Fibroblast of lung (primary cell): ENCODE measurements around the gene FAR1. TPM values are rescaled to one million over a fixed set of nuclear protein-coding genes. Genes with fewer than 3 reads are reported as not detected.

Source experiments
- DNase-seq, 2 donors: peaks; one replicate each; pipeline versions ENCODE4 v3.0.0 to v3.0.0-alpha.2; 2010; ENCODE audit warnings: low read depth in 2 of 2
- H2AFZ ChIP-seq: 2 replicates; pipeline ENCODE4 v1.5.1; 2012; ENCODE audit warnings: low read length, control low read depth, inconsistent platforms
- H3K27ac ChIP-seq: 2 replicates; pipeline ENCODE4 v1.5.1; 2011; ENCODE audit warnings: low read length, control low read depth; ENCODE audit not compliant: insufficient read depth
- H3K27me3 ChIP-seq: 2 replicates; pipeline ENCODE4 v1.5.1; 2011; ENCODE audit warnings: mild to moderate bottlenecking, low read length; ENCODE audit not compliant: control insufficient read depth, insufficient read depth
- H3K36me3 ChIP-seq: 2 replicates; pipeline ENCODE4 v1.5.1; 2011; ENCODE audit warnings: low read length; ENCODE audit not compliant: control insufficient read depth, insufficient read depth
- H3K4me1 ChIP-seq: 2 replicates; pipeline ENCODE4 v1.5.1; 2011; ENCODE audit warnings: low read length; ENCODE audit not compliant: control insufficient read depth, insufficient read depth; ENCODE audit errors: extremely low read depth
- H3K4me2 ChIP-seq: 2 replicates; pipeline ENCODE4 v1.5.1; 2011; ENCODE audit warnings: low read length, control low read depth; ENCODE audit not compliant: insufficient read depth; ENCODE audit errors: extremely low read depth
- H3K4me3 ChIP-seq, 4 experiments: fragments of 200-600 bp in 1 of 4; sonication (generic) in 1 of 4; replicated peaks in 1 of 4; 2 replicates each; pipeline ENCODE4 v1.5.1; 2011 to 2016; ENCODE audit warnings: low read length in 4 of 4, low read depth in 3 of 4, mild to moderate bottlenecking in 3 of 4, control low read depth in 2 of 4, inconsistent platforms in 1 of 4, mixed read lengths in 1 of 4; ENCODE audit not compliant: insufficient read depth in 1 of 4; ENCODE audit errors: control extremely low read depth in 1 of 4
- H3K79me2 ChIP-seq: 2 replicates; pipeline ENCODE4 v1.5.1; 2012; ENCODE audit warnings: mild to moderate bottlenecking, low read length, inconsistent platforms; ENCODE audit not compliant: control insufficient read depth, insufficient read depth
- H3K9ac ChIP-seq: 2 replicates; pipeline ENCODE4 v1.5.1; 2011; ENCODE audit warnings: mild to moderate bottlenecking, low read length, control low read depth; ENCODE audit not compliant: insufficient read depth
- H3K9me3 ChIP-seq: 2 replicates; pipeline ENCODE4 v1.5.1; 2012; ENCODE audit warnings: low read depth, low read length; ENCODE audit not compliant: control insufficient read depth, insufficient read depth
- H4K20me1 ChIP-seq: 2 replicates; pipeline ENCODE4 v1.5.1; 2011; ENCODE audit warnings: low read length; ENCODE audit not compliant: control insufficient read depth, insufficient read depth; ENCODE audit errors: extremely low read depth
- CTCF ChIP-seq, 2 donors: IDR thresholded peaks in 1 of 2; conservative IDR thresholded peaks in 1 of 2; 1 replicate in 1 of 2; 2 replicates in 1 of 2; pipeline ENCODE4 v1.5.1; 2011 to 2012; ENCODE audit warnings: low read length in 2 of 2, control low read depth in 1 of 2, inconsistent platforms in 1 of 2, low read depth in 1 of 2, mild to moderate bottlenecking in 1 of 2
- EZH2 ChIP-seq: IDR thresholded peaks from 2 replicates; pipeline ENCODE4 v1.5.1; 2012; ENCODE audit warnings: low read length, control low read depth, mild to moderate bottlenecking; ENCODE audit errors: missing control alignments
- polyA plus RNA-seq, 2 donors: library from polyadenylated mRNA; depleted of rRNA in 1 of 2; stranded (reverse) in 1 of 2; unstranded in 1 of 2; fragments of >200 nt; gene quantifications; 2 replicates each; pipeline ENCODE4 v1.2.1, GENCODE V29; 2011 to 2012; ENCODE audit warnings: missing spikeins in 1 of 2
- total RNA-seq: library from RNA; depleted of rRNA; stranded (reverse); fragments of >200 nt; gene quantifications from 2 replicates; pipeline ENCODE4 v1.2.1, GENCODE V29; 2014

FAR1 gene
- total and polyA plus RNA-seq, 2 donors (not counting 1 experiment from before 2014, with no cell fraction given): 58.1 to 69.1 TPM

- TF ChIP-seq CTCF (conservative IDR thresholded peaks at IDR 0.05 in 1 of 2, IDR thresholded peaks at IDR 0.05 in 1 of 2; ENCODE audit: low read depth in 1 of 2, low read length in 2 of 2) (no peak), EZH2 (no peak)
- no peaks in the 10 kb centered on the region for H3K27me3 ChIP-seq
- H3K27ac ChIP-seq: no peak overlapping the region
- no peaks in the 10 kb centered on the region for H3K4me1 ChIP-seq
- DNase-seq: no peak
- H3K9ac ChIP-seq: no peak overlapping the region
- H3K4me3 ChIP-seq: no peak overlapping the region
- no peaks in the 10 kb centered on the region for H3K9me3 ChIP-seq
- H3K79me2 ChIP-seq: no peaks in the 10 kb centered on the region
- H2AFZ ChIP-seq: no peak overlapping the region
- no peaks in the 10 kb centered on the region for H4K20me1 ChIP-seq
- no peaks in the 10 kb centered on the region for H3K36me3 ChIP-seq
- no peak overlapping the region for H3K4me2 ChIP-seq
Observed at GRCh38 chr11:13629779-13630178, 38.7 kb upstream of the FAR1 start.

GRCh38 chr11:13635290-13635689 is 33.2 kb upstream of the FAR1 start:
- Histone ChIP-seq H3K79me2 (no peaks in the 10 kb centered on the region), H3K4me3 (no peak overlapping the region), H3K4me2 (no peak overlapping the region), H3K27ac (no peak overlapping the region), H2AFZ (no peak overlapping the region), H3K36me3 (no peaks in the 10 kb centered on the region), H3K9me3 (no peaks in the 10 kb centered on the region), H3K9ac (no peak overlapping the region), H3K4me1 (no peaks in the 10 kb centered on the region), H3K27me3 (no peaks in the 10 kb centered on the region), H4K20me1 (no peaks in the 10 kb centered on the region)
- DNase-seq: no peak
- TF ChIP-seq CTCF (conservative IDR thresholded peaks at IDR 0.05 in 1 of 2, IDR thresholded peaks at IDR 0.05 in 1 of 2; ENCODE audit: low read depth in 1 of 2, low read length in 2 of 2) (no peak), EZH2 (no peak)

GRCh38 chr11:13635804-13636203 is 32.7 kb upstream of the FAR1 start:
- TF ChIP-seq EZH2 (no peak), CTCF (conservative IDR thresholded peaks at IDR 0.05 in 1 of 2, IDR thresholded peaks at IDR 0.05 in 1 of 2; ENCODE audit: low read depth in 1 of 2, low read length in 2 of 2) (no peak)
- no peak overlapping the region for H3K4me2 ChIP-seq
- no peak for DNase-seq
- H3K4me3 ChIP-seq: no peak overlapping the region
- H3K79me2 ChIP-seq: no peaks in the 10 kb centered on the region
- no peaks in the 10 kb centered on the region for H3K9me3 ChIP-seq
- no peak overlapping the region for H3K27ac ChIP-seq
- no peaks in the 10 kb centered on the region for H3K27me3 ChIP-seq
- H3K4me1 ChIP-seq: no peaks in the 10 kb centered on the region
- H3K9ac ChIP-seq: no peak overlapping the region
- H4K20me1 ChIP-seq: no peaks in the 10 kb centered on the region
- no peak overlapping the region for H2AFZ ChIP-seq
- no peaks in the 10 kb centered on the region for H3K36me3 ChIP-seq
